ENCODE measurements around the gene TBX3.

- TF ChIP-seq POLR2A (IDR thresholded peaks at IDR 0.05) (no peak), CTCF (IDR thresholded peaks at IDR 0.05) (no peak)
These were observed 3.8 kb upstream of the TBX3 start for GRCh38 chr12:114687802-114688201.

Measured in testis (tissue), 2 donors.